PC-9 (cell line): Measurements from ENCODE around the gene FBN3.

Experiments used
- CTCF ChIP-seq: fragments of 200-600 bp; sonication (generic); conservative IDR thresholded peaks from 2 replicates; pipeline ENCODE4 v1.6.1; 2017; ENCODE audit warnings: mixed run types, antibody characterized with exemption, mild to moderate bottlenecking, moderate library complexity
- EZH2 ChIP-seq: fragments of 200-600 bp; sonication (generic); IDR thresholded peaks from 2 replicates; pipeline ENCODE4 v1.8.0; 2017; ENCODE audit warnings: antibody characterized with exemption, low read depth

- TF ChIP-seq CTCF (no peak), EZH2 (no peak)
Observed at GRCh38 chr19:8109455-8109854, 39.9 kb downstream of the FBN3 start.
